ENCODE results near the gene NPM3. TPM values are rescaled to one million over a fixed set of nuclear protein-coding genes. Genes with fewer than 3 reads are reported as not detected.

Gene NPM3
- total RNA-seq, 1 donor from 2014 or later, result 158 TPM

DNA sequence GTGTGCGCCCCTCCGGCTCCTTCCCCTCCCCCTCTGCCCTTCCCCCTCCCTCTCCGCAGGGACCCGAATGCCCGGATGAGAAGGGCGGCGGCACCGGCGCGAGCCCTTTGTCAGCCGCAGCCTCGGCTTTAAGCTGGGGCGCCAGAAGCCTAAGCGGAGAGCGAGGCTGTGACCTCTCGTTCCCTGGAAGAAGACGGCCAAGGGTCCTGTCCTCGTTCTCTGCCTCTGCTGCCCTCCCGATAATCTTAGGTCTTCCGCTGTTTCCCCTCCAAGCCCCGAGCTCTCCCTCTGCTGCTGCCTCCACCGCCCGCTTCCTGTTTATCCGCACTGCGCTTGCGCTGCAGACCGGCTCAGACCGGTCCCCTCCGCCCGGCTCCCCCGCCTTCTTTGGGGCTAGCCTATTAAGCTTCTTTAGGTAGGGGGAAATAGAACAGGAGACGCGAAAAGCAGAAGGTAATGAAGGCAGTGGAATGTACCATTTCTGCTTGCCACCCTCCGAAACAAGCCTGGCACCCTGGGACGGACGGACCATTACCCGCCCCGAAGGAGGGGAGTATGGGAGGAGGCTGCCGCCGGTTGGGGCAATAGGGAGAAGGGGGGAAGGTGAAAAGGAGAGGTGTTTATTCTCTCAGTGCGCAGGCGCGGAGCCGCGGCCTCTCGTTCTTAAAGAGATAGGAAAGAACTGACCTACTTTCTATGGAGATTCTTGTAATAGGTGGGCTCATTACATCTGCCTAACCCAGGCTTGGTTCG lies 35.0 kb upstream of the NPM3 start, which contains the start of gene OGA:
OGA (minus strand) TSS at position 326 of the 753 bp plus-strand sequence. CDS start 422 bp downstream, outside the sequence.
- Histone ChIP-seq H3K4me3 (ENCODE audit: low read depth, low read length) (peak within 1 kb of the TSS; percentile 95), H3K36me3 (ENCODE audit: control insufficient read depth, insufficient read depth, low read length) (peaks cover 2% of the 10 kb centered on the region), H3K27me3 (ENCODE audit: control insufficient read depth, insufficient read depth, low read length) (no peaks in the 10 kb centered on the region)
- peak; percentile 82 for FAIRE-seq
- TF ChIP-seq, protein P1, sequence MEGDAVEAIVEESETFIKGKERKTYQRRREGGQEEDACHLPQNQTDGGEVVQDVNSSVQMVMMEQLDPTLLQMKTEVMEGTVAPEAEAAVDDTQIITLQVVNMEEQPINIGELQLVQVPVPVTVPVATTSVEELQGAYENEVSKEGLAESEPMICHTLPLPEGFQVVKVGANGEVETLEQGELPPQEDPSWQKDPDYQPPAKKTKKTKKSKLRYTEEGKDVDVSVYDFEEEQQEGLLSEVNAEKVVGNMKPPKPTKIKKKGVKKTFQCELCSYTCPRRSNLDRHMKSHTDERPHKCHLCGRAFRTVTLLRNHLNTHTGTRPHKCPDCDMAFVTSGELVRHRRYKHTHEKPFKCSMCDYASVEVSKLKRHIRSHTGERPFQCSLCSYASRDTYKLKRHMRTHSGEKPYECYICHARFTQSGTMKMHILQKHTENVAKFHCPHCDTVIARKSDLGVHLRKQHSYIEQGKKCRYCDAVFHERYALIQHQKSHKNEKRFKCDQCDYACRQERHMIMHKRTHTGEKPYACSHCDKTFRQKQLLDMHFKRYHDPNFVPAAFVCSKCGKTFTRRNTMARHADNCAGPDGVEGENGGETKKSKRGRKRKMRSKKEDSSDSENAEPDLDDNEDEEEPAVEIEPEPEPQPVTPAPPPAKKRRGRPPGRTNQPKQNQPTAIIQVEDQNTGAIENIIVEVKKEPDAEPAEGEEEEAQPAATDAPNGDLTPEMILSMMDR (IDR thresholded peaks at IDR 0.05; ENCODE audit: insufficient read depth, low read length, severe bottlenecking), result no peak
- DNase-seq (ENCODE audit: low read depth), result peak; percentile 99

DNA sequence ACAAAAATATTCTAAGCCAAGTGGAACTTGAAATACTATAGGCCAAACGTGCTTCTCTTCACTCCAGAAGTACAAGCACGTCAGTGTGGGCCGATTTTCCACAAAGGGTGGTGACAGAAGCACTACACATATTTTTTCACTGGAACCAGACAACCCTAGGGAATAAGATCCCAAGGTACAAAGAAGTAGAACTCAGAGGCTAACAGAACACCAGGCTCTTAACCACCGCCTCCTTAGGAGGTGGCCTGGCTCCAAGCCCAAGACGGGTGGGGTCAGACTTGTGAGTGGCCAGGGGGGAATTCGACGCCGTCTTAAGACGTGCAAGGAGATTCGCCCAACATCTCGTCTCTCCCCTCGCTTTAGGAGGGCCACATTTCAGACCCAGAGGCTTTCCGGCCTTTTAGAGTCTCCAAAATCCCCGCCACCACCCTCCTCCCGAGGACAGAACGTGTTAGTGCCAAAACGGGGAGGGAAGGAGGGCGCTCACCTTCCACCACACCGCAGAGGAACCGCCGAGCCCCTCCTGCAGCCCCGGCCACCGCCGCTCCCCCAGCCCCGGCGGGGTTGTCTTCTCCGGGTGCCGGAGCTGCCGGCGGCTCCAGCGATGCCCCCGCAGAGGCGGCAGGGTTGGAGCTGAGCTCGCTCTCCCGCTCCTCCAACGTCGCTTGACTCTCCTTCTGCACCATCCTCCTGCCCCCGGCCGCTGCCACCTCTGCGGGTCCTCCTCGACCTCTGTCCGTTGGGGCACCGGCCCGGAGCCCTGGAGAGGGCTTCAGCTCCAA lies 34.3 kb upstream of the NPM3 start:
- Histone ChIP-seq H3K27me3 (ENCODE audit: control insufficient read depth, insufficient read depth, low read length) (no peaks in the 10 kb centered on the region), H3K36me3 (ENCODE audit: control insufficient read depth, insufficient read depth, low read length) (peaks cover 3% of the 10 kb centered on the region), H3K4me3 (ENCODE audit: low read depth, low read length) (peak overlapping the region; percentile 95)
- DNase-seq (ENCODE audit: low read depth), result peak; percentile 88
- TF ChIP-seq, protein P1 (IDR thresholded peaks at IDR 0.05; ENCODE audit: insufficient read depth, low read length, severe bottlenecking), result no peak
- no peak for FAIRE-seq

DNA sequence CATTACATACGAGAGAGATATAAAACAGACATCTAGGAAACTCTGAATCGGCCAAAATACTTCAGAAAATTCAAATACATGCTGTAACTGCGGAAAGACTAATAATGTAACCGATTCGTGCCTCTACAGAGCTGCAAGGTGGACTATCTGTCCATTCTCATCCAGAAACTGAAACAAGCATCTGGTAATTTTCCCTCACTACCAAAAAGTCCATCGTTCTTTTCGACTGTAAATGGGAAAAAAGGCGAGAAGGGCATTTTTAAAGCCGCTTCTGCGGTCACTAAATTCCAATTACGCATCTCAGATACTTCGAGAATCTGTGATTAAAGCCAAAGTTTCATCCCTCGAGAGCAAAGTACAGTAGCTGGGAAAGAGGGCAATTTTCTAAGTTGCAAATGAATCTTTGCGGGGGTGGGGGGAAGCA lies 33.7 kb upstream of the NPM3 start:
- FAIRE-seq, result no peak
- peaks cover 6% of the 10 kb centered on the region for H3K36me3 ChIP-seq (ENCODE audit: control insufficient read depth, insufficient read depth, low read length)
- peak overlapping the region; percentile 95 for H3K4me3 ChIP-seq (ENCODE audit: low read depth, low read length)
- TF ChIP-seq, protein P1 (IDR thresholded peaks at IDR 0.05; ENCODE audit: insufficient read depth, low read length, severe bottlenecking), result no peak
- no peak for DNase-seq (ENCODE audit: low read depth)
- no peaks in the 10 kb centered on the region for H3K27me3 ChIP-seq (ENCODE audit: control insufficient read depth, insufficient read depth, low read length)

- TF ChIP-seq, protein P1 (IDR thresholded peaks at IDR 0.05; ENCODE audit: insufficient read depth, low read length, severe bottlenecking), result no peak
- H3K36me3 ChIP-seq (ENCODE audit: control insufficient read depth, insufficient read depth, low read length), result peaks cover 6% of the 10 kb centered on the region
- no peaks in the 10 kb centered on the region for H3K27me3 ChIP-seq (ENCODE audit: control insufficient read depth, insufficient read depth, low read length)
- FAIRE-seq (no peak), DNase-seq (ENCODE audit: low read depth) (no peak)
- H3K4me3 ChIP-seq (ENCODE audit: low read depth, low read length), result peak overlapping the region; percentile 95
These were observed 33.1 kb upstream of the NPM3 start for GRCh38 chr10:101816376-101816775.

DNA sequence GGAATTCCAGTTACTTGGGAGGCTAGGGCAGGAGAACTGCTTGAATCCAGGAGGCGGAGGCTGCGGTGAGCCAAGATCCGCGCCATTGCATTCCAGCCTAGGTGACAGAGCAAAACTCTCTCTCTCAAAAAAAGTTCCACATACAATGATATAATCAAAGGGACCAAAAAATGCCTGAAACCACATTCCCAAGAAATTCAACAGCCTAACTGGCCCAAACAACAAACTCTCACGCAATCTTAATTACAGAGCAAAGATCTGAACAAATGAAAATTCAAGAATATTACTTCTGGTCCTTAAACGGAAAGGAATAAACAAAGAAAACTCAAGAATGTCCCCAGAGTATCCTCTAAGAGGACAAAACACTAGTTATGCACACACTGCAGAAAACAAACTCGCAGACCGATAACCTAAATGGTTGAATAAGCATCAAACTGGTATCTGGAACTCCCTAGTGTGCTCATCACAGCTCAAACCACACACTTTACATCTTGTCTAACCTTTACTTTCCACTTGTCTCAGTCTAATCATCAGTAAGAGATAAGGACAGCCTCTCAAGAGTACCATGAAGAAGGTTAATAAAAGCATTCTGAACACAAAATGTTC lies 31.3 kb upstream of the NPM3 start:
- TF ChIP-seq, protein P1 (IDR thresholded peaks at IDR 0.05; ENCODE audit: insufficient read depth, low read length, severe bottlenecking), result no peak
- Histone ChIP-seq H3K36me3 (ENCODE audit: control insufficient read depth, insufficient read depth, low read length) (peaks cover 6% of the 10 kb centered on the region), H3K4me3 (ENCODE audit: low read depth, low read length) (peak overlapping the region; percentile 95), H3K27me3 (ENCODE audit: control insufficient read depth, insufficient read depth, low read length) (no peaks in the 10 kb centered on the region)
- DNase-seq (ENCODE audit: low read depth) (no peak), FAIRE-seq (no peak)

Data from bronchial epithelial cell (primary cell).